Osteoblast (primary cell): ENCODE results near the gene ROPN1B. TPM values are rescaled to one million over a fixed set of nuclear protein-coding genes. Genes with fewer than 3 reads are reported as not detected.
A peak's percentile ranks its signal among the peaks of the same experiment; 100 is the strongest.

Experiments
- DNase-seq: peaks from one replicate; pipeline ENCODE4 v3.0.0; 2011; ENCODE audit warnings: low spot score, mixed read lengths; ENCODE audit not compliant: insufficient read length; ENCODE audit errors: missing footprints
- H2AFZ ChIP-seq: 2 replicates; pipeline ENCODE4 v1.6.0; 2011; ENCODE audit warnings: mild to moderate bottlenecking, low read length
- H3K27ac ChIP-seq: 2 replicates; pipeline ENCODE4 v1.5.1; 2011; ENCODE audit warnings: mild to moderate bottlenecking, low read depth, low read length, moderate library complexity
- H3K27me3 ChIP-seq: 2 replicates; pipeline ENCODE4 v1.6.0; 2012; ENCODE audit warnings: mild to moderate bottlenecking, control low read depth, inconsistent platforms, low read length, moderate library complexity; ENCODE audit not compliant: insufficient read depth
- H3K36me3 ChIP-seq: 2 replicates; pipeline ENCODE4 v1.5.1; 2011; ENCODE audit warnings: mild to moderate bottlenecking, low read length, control low read depth, moderate library complexity; ENCODE audit not compliant: insufficient read depth
- H3K4me1 ChIP-seq: 2 replicates; pipeline ENCODE4 v1.5.1; 2011; ENCODE audit warnings: mild to moderate bottlenecking, low read length, control low read depth, moderate library complexity; ENCODE audit not compliant: insufficient read depth
- H3K4me2 ChIP-seq: 2 replicates; pipeline ENCODE4 v1.6.0; 2011; ENCODE audit warnings: mild to moderate bottlenecking, low read length; ENCODE audit not compliant: insufficient read depth
- H3K4me3 ChIP-seq: fragments of 200-600 bp; sonication (generic); 3 replicates; pipeline ENCODE4 v1.5.1; 2012; ENCODE audit warnings: mild to moderate bottlenecking, low read length, inconsistent platforms; ENCODE audit not compliant: insufficient read depth
- H3K79me2 ChIP-seq: 2 replicates; pipeline ENCODE4 v1.6.0; 2012; ENCODE audit warnings: mild to moderate bottlenecking, low read length, control low read depth, inconsistent platforms; ENCODE audit not compliant: insufficient read depth
- H3K9me3 ChIP-seq: 2 replicates; pipeline ENCODE4 v1.5.1; 2011; ENCODE audit warnings: low read depth, low read length, control low read depth
- H4K20me1 ChIP-seq: 2 replicates; pipeline ENCODE4 v1.6.0; 2012; ENCODE audit warnings: mild to moderate bottlenecking, low read length, control low read depth; ENCODE audit not compliant: insufficient read depth
- total RNA-seq: library from RNA; depleted of rRNA; stranded (reverse); fragments of >200 nt; gene quantifications from 2 replicates; pipeline ENCODE4 v1.2.3, GENCODE V29; 2012
- TF ChIP-seq, protein P1 (sequence below): IDR thresholded peaks from 2 replicates; pipeline ENCODE4 v1.5.1; 2011; ENCODE audit warnings: mild to moderate bottlenecking, low read depth, low read length, moderate library complexity; ENCODE audit errors: extremely low read depth

ROPN1B gene
- total RNA-seq, 1 donor = not detected

DNA sequence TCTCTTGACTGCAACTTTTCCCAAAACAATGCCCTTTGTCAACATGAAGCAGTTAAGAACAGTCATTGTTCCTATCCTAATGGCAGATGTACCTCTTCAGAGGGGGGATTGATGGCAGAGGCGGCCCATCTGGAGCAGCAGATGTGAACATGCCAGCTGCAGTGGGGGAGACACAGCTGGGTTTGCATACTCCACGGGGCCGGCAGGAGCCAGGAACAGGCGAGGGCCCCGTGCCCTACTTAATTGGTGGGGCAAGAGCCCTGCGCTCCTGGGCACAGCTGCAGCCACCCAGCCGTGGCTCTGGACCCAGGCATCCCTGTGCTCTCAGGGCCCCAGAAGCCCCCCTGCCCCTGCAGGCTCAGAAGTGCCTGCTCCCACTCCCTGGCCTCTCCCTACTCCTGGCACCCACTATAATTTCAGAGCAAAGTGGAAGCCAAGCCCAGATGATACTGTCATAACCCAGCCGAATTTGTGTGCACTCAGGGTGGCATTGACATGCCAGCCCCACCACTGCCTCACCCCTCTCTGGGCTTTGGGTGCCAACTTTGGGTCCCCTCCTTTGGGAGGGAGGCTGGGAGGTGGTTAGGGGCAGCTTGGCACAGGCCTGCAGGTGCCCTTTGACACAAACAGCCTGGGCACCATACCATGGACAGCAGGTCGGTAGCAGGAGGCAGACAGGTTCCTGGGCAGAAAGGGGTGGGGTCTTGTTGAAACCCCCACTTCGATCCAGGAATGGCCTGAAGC lies 34.6 kb downstream of the ROPN1B start:
- no peak overlapping the region for H3K4me3 ChIP-seq
- no peak overlapping the region for H3K4me2 ChIP-seq
- H3K36me3 ChIP-seq = no peaks in the 10 kb centered on the region
- TF ChIP-seq, protein P1, sequence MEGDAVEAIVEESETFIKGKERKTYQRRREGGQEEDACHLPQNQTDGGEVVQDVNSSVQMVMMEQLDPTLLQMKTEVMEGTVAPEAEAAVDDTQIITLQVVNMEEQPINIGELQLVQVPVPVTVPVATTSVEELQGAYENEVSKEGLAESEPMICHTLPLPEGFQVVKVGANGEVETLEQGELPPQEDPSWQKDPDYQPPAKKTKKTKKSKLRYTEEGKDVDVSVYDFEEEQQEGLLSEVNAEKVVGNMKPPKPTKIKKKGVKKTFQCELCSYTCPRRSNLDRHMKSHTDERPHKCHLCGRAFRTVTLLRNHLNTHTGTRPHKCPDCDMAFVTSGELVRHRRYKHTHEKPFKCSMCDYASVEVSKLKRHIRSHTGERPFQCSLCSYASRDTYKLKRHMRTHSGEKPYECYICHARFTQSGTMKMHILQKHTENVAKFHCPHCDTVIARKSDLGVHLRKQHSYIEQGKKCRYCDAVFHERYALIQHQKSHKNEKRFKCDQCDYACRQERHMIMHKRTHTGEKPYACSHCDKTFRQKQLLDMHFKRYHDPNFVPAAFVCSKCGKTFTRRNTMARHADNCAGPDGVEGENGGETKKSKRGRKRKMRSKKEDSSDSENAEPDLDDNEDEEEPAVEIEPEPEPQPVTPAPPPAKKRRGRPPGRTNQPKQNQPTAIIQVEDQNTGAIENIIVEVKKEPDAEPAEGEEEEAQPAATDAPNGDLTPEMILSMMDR = no peak
- H3K79me2 ChIP-seq = no peaks in the 10 kb centered on the region
- H3K4me1 ChIP-seq = peaks cover 14% of the 10 kb centered on the region
- DNase-seq = no peak
- H2AFZ ChIP-seq = no peak overlapping the region
- no peaks in the 10 kb centered on the region for H4K20me1 ChIP-seq
- no peaks in the 10 kb centered on the region for H3K9me3 ChIP-seq
- H3K27me3 ChIP-seq = no peaks in the 10 kb centered on the region
- no peak overlapping the region for H3K27ac ChIP-seq

DNA sequence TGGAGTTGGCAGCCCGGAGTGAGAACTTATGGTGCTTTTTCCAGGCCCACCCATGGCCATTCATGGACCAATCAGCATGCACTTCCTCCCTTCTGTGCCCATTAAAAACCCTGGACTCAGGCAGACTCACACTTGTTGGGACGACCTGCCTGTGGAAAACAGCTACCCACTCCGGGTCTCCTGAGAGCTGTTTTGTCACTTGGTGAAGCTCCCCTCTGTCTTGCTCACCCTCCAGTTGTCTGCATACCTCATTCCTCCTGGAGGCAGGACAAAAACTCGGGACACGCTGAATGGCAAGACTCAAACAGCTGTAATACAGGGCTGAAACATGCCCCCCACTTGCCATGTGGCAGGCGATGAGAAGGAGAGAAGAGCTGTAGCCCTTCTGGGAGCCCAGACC lies 35.2 kb downstream of the ROPN1B start:
- H3K4me3 ChIP-seq = no peak overlapping the region
- H3K79me2 ChIP-seq = no peaks in the 10 kb centered on the region
- DNase-seq = no peak
- H3K9me3 ChIP-seq = no peaks in the 10 kb centered on the region
- TF ChIP-seq, protein P1 = no peak
- no peaks in the 10 kb centered on the region for H4K20me1 ChIP-seq
- H3K4me1 ChIP-seq = peaks cover 14% of the 10 kb centered on the region
- H2AFZ ChIP-seq = no peak overlapping the region
- H3K4me2 ChIP-seq = no peak overlapping the region
- H3K27ac ChIP-seq = no peak overlapping the region
- H3K27me3 ChIP-seq = no peaks in the 10 kb centered on the region
- no peaks in the 10 kb centered on the region for H3K36me3 ChIP-seq

DNA sequence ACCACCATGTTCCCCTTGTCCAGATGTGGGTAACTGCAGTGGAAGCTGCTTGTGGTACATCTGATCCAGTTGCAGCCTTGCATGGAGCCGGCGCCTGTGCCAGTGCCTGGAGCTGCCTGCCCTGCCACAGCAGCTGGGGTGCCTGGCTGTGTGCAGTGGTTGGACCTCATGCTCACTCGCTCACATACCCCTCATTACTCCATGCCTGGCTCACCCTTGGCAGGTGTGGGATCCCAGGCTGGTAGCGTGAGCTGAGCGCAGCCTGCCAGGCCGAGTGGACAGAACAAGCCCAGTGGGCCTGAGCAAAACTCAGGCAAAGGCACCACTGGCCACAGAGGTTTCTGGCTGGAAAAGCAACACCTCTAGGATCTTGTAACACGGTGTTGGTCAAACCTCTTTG lies 35.7 kb downstream of the ROPN1B start:
- DNase-seq = no peak
- Histone ChIP-seq H3K4me3 (no peak overlapping the region), H3K4me2 (no peak overlapping the region), H3K27ac (no peak overlapping the region), H2AFZ (no peak overlapping the region), H3K9me3 (no peaks in the 10 kb centered on the region), H3K79me2 (no peaks in the 10 kb centered on the region), H3K27me3 (no peaks in the 10 kb centered on the region), H3K36me3 (no peaks in the 10 kb centered on the region), H3K4me1 (peaks cover 14% of the 10 kb centered on the region), H4K20me1 (no peaks in the 10 kb centered on the region)
- TF ChIP-seq, protein P1 = no peak

DNA sequence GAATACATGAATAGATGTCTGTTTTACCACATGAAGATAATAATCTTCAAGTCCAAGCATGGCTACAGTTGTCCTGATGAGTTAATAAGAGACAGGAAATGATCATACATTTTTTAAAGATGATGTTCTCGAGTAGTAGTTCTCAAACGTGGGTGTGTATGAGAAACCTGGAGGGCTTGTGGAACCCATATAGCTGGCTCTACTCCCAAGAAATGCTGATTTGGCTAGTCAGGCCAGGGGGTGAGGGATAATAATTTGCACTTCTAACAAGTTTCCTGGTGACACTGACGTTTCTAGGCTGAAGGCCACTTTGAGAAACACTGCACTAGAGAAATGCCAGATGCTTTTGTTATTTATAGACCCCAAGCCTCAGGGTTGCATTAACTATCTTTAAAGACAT lies 37.0 kb downstream of the ROPN1B start:
- peaks cover 14% of the 10 kb centered on the region for H3K4me1 ChIP-seq
- H3K4me2 ChIP-seq = no peak overlapping the region
- H3K79me2 ChIP-seq = no peaks in the 10 kb centered on the region
- no peaks in the 10 kb centered on the region for H3K9me3 ChIP-seq
- H3K27ac ChIP-seq = no peak overlapping the region
- no peak overlapping the region for H3K4me3 ChIP-seq
- no peaks in the 10 kb centered on the region for H4K20me1 ChIP-seq
- DNase-seq = peak; percentile 94
- TF ChIP-seq, protein P1 = no peak
- H3K36me3 ChIP-seq = no peaks in the 10 kb centered on the region
- H3K27me3 ChIP-seq = no peaks in the 10 kb centered on the region
- H2AFZ ChIP-seq = no peak overlapping the region
